ENCODE results near the gene MATN1.

MATN1 gene

GRCh38 chr1:30727824-30728223 is 4.4 kb upstream of the MATN1 start:
- H3K36me3 ChIP-seq: no peaks in the 10 kb centered on the region
- H3K27ac ChIP-seq: no peak overlapping the region
- no peaks in the 10 kb centered on the region for H3K9me3 ChIP-seq (ENCODE audit: severe bottlenecking)
- TF ChIP-seq CTCF (IDR thresholded peaks at IDR 0.05; ENCODE audit: low read depth, low read length): no peak
- H3K27me3 ChIP-seq (ENCODE audit: insufficient read depth, low read depth, severe bottlenecking): no peaks in the 10 kb centered on the region
- no peak for DNase-seq
- H3K4me3 ChIP-seq (ENCODE audit: low read depth, low read length): no peak overlapping the region

DNA sequence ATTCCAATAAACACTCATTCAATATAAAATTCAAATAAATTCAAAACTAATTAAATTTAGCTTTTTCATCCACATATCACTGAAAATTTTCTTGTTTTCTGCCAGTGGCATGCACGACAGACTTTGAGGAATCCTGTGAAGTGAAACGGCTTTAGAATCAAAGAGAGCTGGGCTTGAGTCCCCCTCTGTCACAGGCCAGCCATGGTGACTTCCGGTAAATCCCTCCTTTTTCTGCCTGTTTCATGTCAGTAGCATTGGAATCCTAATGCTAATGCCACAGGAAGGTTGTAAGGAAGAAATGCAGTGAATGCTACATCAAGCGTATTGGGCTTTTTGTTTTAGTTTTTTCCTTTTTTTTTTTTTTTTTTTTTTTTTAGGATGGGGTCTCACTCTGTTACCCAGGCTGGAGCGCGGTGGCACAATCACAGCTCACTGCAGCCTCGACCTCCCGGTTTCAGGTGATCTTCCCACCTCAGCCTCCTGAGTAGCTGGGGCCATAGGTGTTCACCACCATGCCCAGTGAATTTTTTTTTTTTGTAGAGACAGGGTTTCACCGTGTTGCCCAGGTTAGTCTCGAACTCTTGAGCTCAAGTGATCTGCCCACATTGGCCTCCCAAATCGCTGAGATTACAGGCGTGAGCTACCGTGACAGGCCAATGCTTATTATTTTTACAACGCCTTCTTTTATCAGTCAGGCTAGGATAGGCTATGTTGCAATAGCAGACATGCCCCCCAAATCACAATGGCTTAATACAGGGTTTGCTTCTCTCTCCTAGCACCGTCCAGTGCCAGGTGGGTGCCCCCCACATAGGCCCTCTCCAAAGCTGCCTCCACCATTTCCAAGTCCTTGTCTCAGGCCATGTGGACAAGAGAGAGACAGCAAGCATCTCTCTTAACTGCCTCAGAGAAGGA is 3.6 kb upstream of the MATN1 start:
- no peak overlapping the region for H3K4me3 ChIP-seq (ENCODE audit: low read depth, low read length)
- no peak for DNase-seq
- no peak for TF ChIP-seq CTCF (IDR thresholded peaks at IDR 0.05; ENCODE audit: low read depth, low read length)
- no peak overlapping the region for H3K27ac ChIP-seq
- H3K36me3 ChIP-seq: no peaks in the 10 kb centered on the region
- no peaks in the 10 kb centered on the region for H3K9me3 ChIP-seq (ENCODE audit: severe bottlenecking)
- no peaks in the 10 kb centered on the region for H3K27me3 ChIP-seq (ENCODE audit: insufficient read depth, low read depth, severe bottlenecking)

- DNase-seq: no peak
- H3K36me3 ChIP-seq: no peaks in the 10 kb centered on the region
- H3K27me3 ChIP-seq (ENCODE audit: insufficient read depth, low read depth, severe bottlenecking): no peaks in the 10 kb centered on the region
- no peak overlapping the region for H3K4me3 ChIP-seq (ENCODE audit: low read depth, low read length)
- TF ChIP-seq CTCF (IDR thresholded peaks at IDR 0.05; ENCODE audit: low read depth, low read length): no peak
- H3K9me3 ChIP-seq (ENCODE audit: severe bottlenecking): no peaks in the 10 kb centered on the region
- H3K27ac ChIP-seq: no peak overlapping the region
Observed at GRCh38 chr1:30726236-30726635, 2.9 kb upstream of the MATN1 start.

DNA sequence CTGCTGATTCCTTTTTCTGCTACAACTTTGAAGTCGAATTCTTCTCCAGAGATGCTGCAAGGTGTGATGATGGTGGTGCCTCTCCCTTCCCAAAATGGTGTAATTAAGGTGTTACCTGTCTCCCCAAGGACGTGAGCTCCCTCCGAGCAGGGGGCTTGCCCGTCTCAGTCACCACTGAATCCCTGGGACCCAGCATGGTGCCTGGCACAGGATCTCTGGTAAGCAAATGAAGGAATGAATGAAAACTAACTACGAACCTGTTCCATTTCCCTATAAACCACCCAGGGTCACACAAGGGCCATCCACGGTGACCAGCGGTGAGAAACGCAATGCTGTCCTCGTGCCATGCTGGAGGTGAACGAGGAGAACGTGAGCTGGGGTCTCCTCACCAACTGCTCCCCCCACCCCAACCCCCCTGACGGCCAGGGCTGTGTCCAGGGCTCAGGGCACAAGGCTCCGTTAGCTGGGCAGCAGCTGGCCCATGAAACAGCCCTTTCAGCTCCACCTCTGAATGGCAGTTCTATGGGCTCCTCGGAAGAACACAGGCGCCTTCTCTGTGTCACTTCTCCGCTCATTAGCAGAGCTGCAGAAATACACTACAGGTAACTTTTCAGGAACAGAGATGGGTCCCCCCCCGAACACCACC is 2.2 kb upstream of the MATN1 start:
- H3K9me3 ChIP-seq (ENCODE audit: severe bottlenecking): no peaks in the 10 kb centered on the region
- H3K27me3 ChIP-seq (ENCODE audit: insufficient read depth, low read depth, severe bottlenecking): no peaks in the 10 kb centered on the region
- H3K27ac ChIP-seq: no peak overlapping the region
- no peak for DNase-seq
- no peak for TF ChIP-seq CTCF (IDR thresholded peaks at IDR 0.05; ENCODE audit: low read depth, low read length)
- no peak overlapping the region for H3K4me3 ChIP-seq (ENCODE audit: low read depth, low read length)
- no peaks in the 10 kb centered on the region for H3K36me3 ChIP-seq

DNA sequence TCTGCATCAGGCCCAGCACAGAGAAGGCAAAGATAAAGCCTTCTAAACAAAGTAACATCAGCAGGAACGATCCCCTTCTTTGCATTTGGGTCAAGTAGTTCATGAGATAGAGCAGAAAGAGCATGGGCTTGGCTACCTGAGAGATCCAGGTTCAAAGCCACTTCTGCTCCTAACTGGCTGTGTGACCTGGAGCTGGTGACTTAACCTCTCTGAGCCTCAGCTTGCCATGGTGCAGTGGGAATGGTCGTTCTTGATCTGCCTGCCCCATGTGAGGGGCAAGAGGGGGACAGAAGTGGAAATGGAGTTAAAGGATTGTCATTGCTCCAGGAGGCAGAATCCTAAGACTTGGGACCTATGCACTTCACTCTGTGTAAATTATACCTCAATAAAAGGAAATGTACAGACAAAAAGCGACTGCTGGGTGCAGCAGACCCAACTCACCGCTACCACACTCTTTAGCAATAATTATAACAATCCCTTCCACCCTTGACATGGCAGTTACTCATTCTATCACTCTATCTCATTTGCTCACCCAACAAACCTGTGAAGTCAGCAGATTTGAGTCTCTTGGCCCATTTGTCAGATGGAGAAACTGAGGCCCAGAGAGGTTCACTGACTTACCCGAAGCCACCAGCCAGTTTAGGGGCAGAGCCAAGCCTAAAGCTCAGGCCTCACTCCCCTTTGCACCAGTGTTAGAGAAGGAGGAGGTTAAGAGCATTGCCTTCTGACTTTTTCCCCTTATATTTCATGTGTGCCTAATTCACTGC is 1.5 kb upstream of the MATN1 start:
- Histone ChIP-seq H3K27ac (no peak overlapping the region), H3K27me3 (ENCODE audit: insufficient read depth, low read depth, severe bottlenecking) (no peaks in the 10 kb centered on the region), H3K9me3 (ENCODE audit: severe bottlenecking) (no peaks in the 10 kb centered on the region), H3K36me3 (no peaks in the 10 kb centered on the region), H3K4me3 (ENCODE audit: low read depth, low read length) (no peak overlapping the region)
- TF ChIP-seq CTCF (IDR thresholded peaks at IDR 0.05; ENCODE audit: low read depth, low read length): no peak
- DNase-seq: no peak

Measured in WERI-Rb-1 (cell line).